A549 (cell line): Measurements from ENCODE around the gene G2E3. TPM values are rescaled to one million over a fixed set of nuclear protein-coding genes. Genes with fewer than 3 reads are reported as not detected.

Source experiments
- ATAC-seq, 2 experiments: fragments of 200-7000 bp in 1 of 2; fragments of >200 bp in 1 of 2; cut with Nextera tagmentation in 1 of 2; cut with Tn5 transposase in 1 of 2; 3 replicates each; pipeline versions ENCODE4 v1.8.0 to v1.9.1; 2018 to 2020; ENCODE audit warnings: mild to moderate bottlenecking in 1 of 2, moderate library complexity in 1 of 2
- CTCF ChIA-PET: fragments of 300-600 bp; sonication (Branson Sonifier 250); formaldehyde crosslinking; extraction: SDS; loops from one replicate; lab custom pipeline; 2021; ENCODE audit warnings: antibody characterized with exemption, inconsistent platforms; lab: Yijun Ruan, JAX
- POLR2A ChIA-PET: fragments of 350-600 bp; formaldehyde crosslinking; extraction: SDS; loops from one replicate; lab custom pipeline; 2021; ENCODE audit warnings: antibody characterized with exemption, inconsistent platforms; lab: Yijun Ruan, JAX
- DNase-seq, 2 experiments: peaks; one replicate each; pipeline versions ENCODE4 v3.0.0 to v3.0.0-alpha.2; 2011 to 2016; ENCODE audit warnings: low read depth in 1 of 2, low spot score in 1 of 2
- FAIRE-seq: peaks from 2 replicates; lab custom pipeline; 2011; peaks lifted over from hg19 to GRCh38; lab: Jason Lieb, UNC
- H3K27ac ChIP-seq, 2 experiments: fragments of >200 bp; sonication (Bioruptor Twin); formaldehyde crosslinking; 3 replicates each; pipeline ENCODE4 v1.5.1; 2016 to 2017
- H3K4me1 ChIP-seq: fragments of >200 bp; sonication (Bioruptor Twin); formaldehyde crosslinking; 3 replicates; pipeline ENCODE4 v1.6.1; 2016
- H3K4me2 ChIP-seq: fragments of >200 bp; sonication (Bioruptor Twin); formaldehyde crosslinking; 3 replicates; pipeline ENCODE4 v1.6.1; 2016
- H3K4me3 ChIP-seq: fragments of >200 bp; sonication (Bioruptor Twin); formaldehyde crosslinking; 3 replicates; pipeline ENCODE4 v1.5.1; 2016
- H3K9me3 ChIP-seq: fragments of >200 bp; sonication (Bioruptor Twin); formaldehyde crosslinking; 3 replicates; pipeline ENCODE4 v1.6.1; 2016
- CBX2 ChIP-seq: fragments of 200-600 bp; sonication (generic); IDR thresholded peaks from 2 replicates; pipeline ENCODE4 v1.6.1; 2016; ENCODE audit warnings: low read depth, mild to moderate bottlenecking, borderline replicate concordance
- CBX8 ChIP-seq: fragments of 200-600 bp; sonication (generic); IDR thresholded peaks from 2 replicates; pipeline ENCODE4 v1.6.1; 2016
- CHD2 ChIP-seq: fragments of 150-350 bp; IDR thresholded peaks from 2 replicates; pipeline ENCODE4 v1.6.1; 2014; ENCODE audit warnings: low read length; ENCODE audit not compliant: partially characterized antibody
- EHF ChIP-seq: fragments of 250-450 bp; sonication (Bioruptor Pico); IDR thresholded peaks from 2 replicates; pipeline ENCODE4 v1.5.0; 2020; ENCODE audit warnings: mild to moderate bottlenecking
- ESRRA ChIP-seq: fragments of 150-350 bp; IDR thresholded peaks from 2 replicates; pipeline ENCODE4 v1.6.1; 2014; ENCODE audit warnings: mild to moderate bottlenecking, low read length, borderline replicate concordance
- HDAC2 ChIP-seq: fragments of 200-600 bp; sonication (generic); IDR thresholded peaks from 2 replicates; pipeline ENCODE4 v1.6.1; 2016
- HEYL ChIP-seq: fragments of 250-450 bp; sonication (Bioruptor Pico); IDR thresholded peaks from 2 replicates; pipeline ENCODE4 v1.8.0; 2021; ENCODE audit warnings: mild to moderate bottlenecking, moderate library complexity
- HOXA7 ChIP-seq: fragments of 250-450 bp; sonication (Bioruptor Pico); IDR thresholded peaks from 2 replicates; pipeline ENCODE4 v1.5.0; 2020; ENCODE audit warnings: mild to moderate bottlenecking, moderate library complexity
- HOXB13 ChIP-seq: fragments of 250-450 bp; sonication (Bioruptor Pico); IDR thresholded peaks from 2 replicates; pipeline ENCODE4 v1.5.0; 2020; ENCODE audit warnings: low read depth, mild to moderate bottlenecking, moderate library complexity
- JUN ChIP-seq, 2 experiments: fragments of >200 bp; sonication (Bioruptor Twin); formaldehyde crosslinking; IDR thresholded peaks; 2 replicates in 1 of 2; 3 replicates in 1 of 2; pipeline ENCODE4 v1.6.1; 2016 to 2017
- JUNB ChIP-seq: fragments of >200 bp; sonication (Bioruptor Twin); formaldehyde crosslinking; IDR thresholded peaks from 2 replicates; pipeline ENCODE4 v1.6.1; 2016
- MAFK ChIP-seq: fragments of 450-650 bp; IDR thresholded peaks from 2 replicates; pipeline ENCODE4 v1.6.1; 2014; ENCODE audit not compliant: partially characterized antibody
- MAZ ChIP-seq: fragments of 150-350 bp; IDR thresholded peaks from 2 replicates; pipeline ENCODE4 v1.6.1; 2014; ENCODE audit warnings: antibody characterized with exemption, low read depth, low read length, borderline replicate concordance
- PHF8 ChIP-seq: fragments of 200-600 bp; sonication (generic); IDR thresholded peaks from 2 replicates; pipeline ENCODE4 v1.6.1; 2016; ENCODE audit warnings: low read depth, mild to moderate bottlenecking, antibody characterized with exemption, moderate library complexity, borderline replicate concordance
- POLR2A ChIP-seq: IDR thresholded peaks from 2 replicates; pipeline ENCODE4 v1.6.1; 2012; ENCODE audit warnings: mild to moderate bottlenecking, low read length
- RFX5 ChIP-seq: fragments of 450-650 bp; IDR thresholded peaks from 2 replicates; pipeline ENCODE4 v1.7.1; 2014; ENCODE audit warnings: antibody characterized with exemption, mild to moderate bottlenecking, moderate library complexity
- SMC3 ChIP-seq: fragments of >200 bp; sonication (Bioruptor Twin); formaldehyde crosslinking; IDR thresholded peaks from 3 replicates; pipeline ENCODE4 v1.6.1; 2018; ENCODE audit warnings: inconsistent platforms
- WGBS: methylation state at CpG from one replicate; pipeline ENCODE4 v1.1.6; 2017; ENCODE audit errors: missing lambda C conversion rate; 5-methylcytosine and 5-hydroxymethylcytosine counted together
- polyA plus RNA-seq, 4 experiments: library from polyadenylated mRNA; depleted of rRNA in 3 of 4; stranded (reverse); fragments of >200 nt; fragmentation: RNase III in 1 of 4; extraction: RNeasy Plus Mini Kit Qiagen cat#74134 plus additional on column Dnase treatment in 1 of 4; gene quantifications; 2 replicates in 3 of 4; 3 replicates in 1 of 4; pipeline ENCODE4 v1.2.3, GENCODE V29; 2011 to 2017
- small RNA-seq, 6 experiments: library from RNA; depleted of rRNA; stranded (forward); fragments of <200 nt; gene quantifications; one replicate each; pipeline ENCODE3, GENCODE V24; 2012
- TF ChIP-seq, protein P1 (sequence below): fragments of 200-600 bp; sonication (generic); IDR thresholded peaks from 2 replicates; pipeline ENCODE4 v1.6.1; 2016; ENCODE audit warnings: antibody characterized with exemption, mild to moderate bottlenecking, moderate library complexity
- TF ChIP-seq, protein P2 (sequence below): fragments of 450-650 bp; IDR thresholded peaks from 2 replicates; pipeline ENCODE4 v1.6.1; 2014; ENCODE audit warnings: antibody characterized with exemption

The G2E3 gene
- polyA plus RNA-seq, 2 of the 4 experiments (the other 2 are of a cell fraction): 18.2 to 27.9 TPM

DNA sequence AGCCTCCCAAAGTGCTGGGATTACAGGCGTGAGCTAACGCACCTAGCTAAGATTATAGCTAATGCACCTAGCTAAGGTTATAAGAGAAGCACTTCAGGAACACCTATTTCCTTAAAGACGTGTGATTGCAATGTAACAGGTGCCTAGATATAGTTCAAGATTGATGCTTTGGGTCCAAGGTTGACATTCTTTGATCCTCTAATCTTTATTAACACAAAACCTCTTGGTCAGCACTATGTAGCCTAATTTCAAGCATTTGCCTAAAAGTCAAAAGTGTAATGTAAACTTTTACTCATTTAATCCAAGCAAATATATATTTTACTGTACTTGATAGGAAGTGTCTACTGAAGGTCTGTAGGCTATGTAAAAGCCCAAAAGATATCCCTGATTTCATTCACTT lies 99.7 kb downstream of the G2E3 start:
- Histone ChIP-seq H3K9me3 (no peaks in the 10 kb centered on the region), H3K27ac (no peak overlapping the region), H3K4me3 (no peak overlapping the region), H3K4me1 (no peaks in the 10 kb centered on the region), H3K4me2 (no peak overlapping the region)
- DNase-seq (no peak), FAIRE-seq (no peak), ATAC-seq (no peak)
- ChIA-PET CTCF (interaction anchor here (0.9 kb wide), 1 partner anchor 17 kb away, joined by 5 read pairs; no protein-coding TSS in a partner anchor), POLR2A (no interaction called here)
- WGBS: 97% methylated on average over 3 of the region's 3 CpGs
- TF ChIP-seq, protein P1, sequence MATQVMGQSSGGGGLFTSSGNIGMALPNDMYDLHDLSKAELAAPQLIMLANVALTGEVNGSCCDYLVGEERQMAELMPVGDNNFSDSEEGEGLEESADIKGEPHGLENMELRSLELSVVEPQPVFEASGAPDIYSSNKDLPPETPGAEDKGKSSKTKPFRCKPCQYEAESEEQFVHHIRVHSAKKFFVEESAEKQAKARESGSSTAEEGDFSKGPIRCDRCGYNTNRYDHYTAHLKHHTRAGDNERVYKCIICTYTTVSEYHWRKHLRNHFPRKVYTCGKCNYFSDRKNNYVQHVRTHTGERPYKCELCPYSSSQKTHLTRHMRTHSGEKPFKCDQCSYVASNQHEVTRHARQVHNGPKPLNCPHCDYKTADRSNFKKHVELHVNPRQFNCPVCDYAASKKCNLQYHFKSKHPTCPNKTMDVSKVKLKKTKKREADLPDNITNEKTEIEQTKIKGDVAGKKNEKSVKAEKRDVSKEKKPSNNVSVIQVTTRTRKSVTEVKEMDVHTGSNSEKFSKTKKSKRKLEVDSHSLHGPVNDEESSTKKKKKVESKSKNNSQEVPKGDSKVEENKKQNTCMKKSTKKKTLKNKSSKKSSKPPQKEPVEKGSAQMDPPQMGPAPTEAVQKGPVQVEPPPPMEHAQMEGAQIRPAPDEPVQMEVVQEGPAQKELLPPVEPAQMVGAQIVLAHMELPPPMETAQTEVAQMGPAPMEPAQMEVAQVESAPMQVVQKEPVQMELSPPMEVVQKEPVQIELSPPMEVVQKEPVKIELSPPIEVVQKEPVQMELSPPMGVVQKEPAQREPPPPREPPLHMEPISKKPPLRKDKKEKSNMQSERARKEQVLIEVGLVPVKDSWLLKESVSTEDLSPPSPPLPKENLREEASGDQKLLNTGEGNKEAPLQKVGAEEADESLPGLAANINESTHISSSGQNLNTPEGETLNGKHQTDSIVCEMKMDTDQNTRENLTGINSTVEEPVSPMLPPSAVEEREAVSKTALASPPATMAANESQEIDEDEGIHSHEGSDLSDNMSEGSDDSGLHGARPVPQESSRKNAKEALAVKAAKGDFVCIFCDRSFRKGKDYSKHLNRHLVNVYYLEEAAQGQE: no peak

DNA sequence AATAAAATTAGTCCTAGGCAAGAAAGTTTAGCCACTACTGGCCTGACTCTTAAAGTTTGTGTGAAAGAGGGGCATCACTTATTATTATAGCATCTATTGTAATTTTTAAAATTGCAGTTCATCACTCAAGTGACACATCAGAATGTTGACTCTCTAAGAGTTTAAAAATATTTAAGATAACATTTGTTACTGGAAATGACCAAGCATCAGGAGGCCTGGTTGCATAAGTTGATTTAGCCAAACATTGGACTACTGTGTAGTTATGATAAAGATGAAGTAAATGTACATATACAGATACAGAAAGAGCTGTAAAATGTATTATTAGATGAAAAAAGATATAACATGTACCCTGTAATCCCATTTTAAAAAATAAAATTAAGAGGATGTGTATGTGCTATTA lies 110.6 kb downstream of the G2E3 start:
- Histone ChIP-seq H3K27ac (no peak overlapping the region), H3K4me2 (no peak overlapping the region), H3K4me1 (no peaks in the 10 kb centered on the region), H3K9me3 (no peaks in the 10 kb centered on the region), H3K4me3 (no peak overlapping the region)
- ATAC-seq (no peak), FAIRE-seq (no peak), DNase-seq (no peak)
- TF ChIP-seq, protein P2, sequence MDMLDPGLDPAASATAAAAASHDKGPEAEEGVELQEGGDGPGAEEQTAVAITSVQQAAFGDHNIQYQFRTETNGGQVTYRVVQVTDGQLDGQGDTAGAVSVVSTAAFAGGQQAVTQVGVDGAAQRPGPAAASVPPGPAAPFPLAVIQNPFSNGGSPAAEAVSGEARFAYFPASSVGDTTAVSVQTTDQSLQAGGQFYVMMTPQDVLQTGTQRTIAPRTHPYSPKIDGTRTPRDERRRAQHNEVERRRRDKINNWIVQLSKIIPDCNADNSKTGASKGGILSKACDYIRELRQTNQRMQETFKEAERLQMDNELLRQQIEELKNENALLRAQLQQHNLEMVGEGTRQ: no peak
- TF ChIP-seq RFX5: no peak
- no peak for TF ChIP-seq MAZ
- TF ChIP-seq ESRRA: no peak
- no peak for TF ChIP-seq HOXB13 (CRISPR knock-in tag)
- TF ChIP-seq CBX2: no peak
- no peak for TF ChIP-seq CHD2
- no peak for TF ChIP-seq MAFK
- no peak for TF ChIP-seq CBX8
- TF ChIP-seq HDAC2: no peak
- no peak for TF ChIP-seq POLR2A
- no peak for TF ChIP-seq JUNB
- no peak for TF ChIP-seq SMC3
- TF ChIP-seq HOXA7: no peak
- no peak for TF ChIP-seq JUN (IDR thresholded peaks at IDR 0.05)
- TF ChIP-seq EHF: no peak
- no peak for TF ChIP-seq PHF8
- no peak for TF ChIP-seq HEYL (CRISPR knock-in tag)
- ChIA-PET CTCF (no interaction called here), POLR2A (no interaction called here)

Small RNA genes within 50 kb of the gene (small RNA-seq; reads per million reads assigned to genes)
- 0 reads per million in 6 experiments for gene RF02271

Other genes starting within 250 kb of the G2E3 start
- 107 and 158 TPM in 2 replicates for gene SCFD1, start 63.2 kb downstream of the G2E3 start, polyA plus RNA-seq (2011; rRNA removed)
- gene SCFD1, start 63.2 kb downstream of the G2E3 start, polyA plus RNA-seq (2017; fragmentation: RNase III; extraction: RNeasy Plus Mini Kit Qiagen cat#74134 plus additional on column Dnase treatment): 52.1 to 54.6 TPM (median 54.0 TPM) in 3 replicates